Activated T-cell treated with anti-CD3 and anti-CD28 coated beads, Interleukin-2, amount 50 U/mL, for 24 hours (primary cell): Measurements from ENCODE around the gene TTC17.
"Not testable (repeated sequence)": the region's sequence is repeated elsewhere in the genome, so short reads cannot be mapped to it uniquely, and the experiment has no call there.

ENCODE experiments used
- DNase-seq: peaks from one replicate; pipeline ENCODE4 v3.0.0-alpha.2; 2020
- H3K27ac Mint-ChIP-seq: 2 replicates; pipeline ENCODE4 v1.8.0; 2020; ENCODE audit warnings: mild to moderate bottlenecking, mixed read lengths
- H3K27me3 Mint-ChIP-seq: 2 replicates; pipeline ENCODE4 v1.8.0; 2020; ENCODE audit warnings: mixed read lengths
- H3K36me3 Mint-ChIP-seq: 2 replicates; pipeline ENCODE4 v1.8.0; 2020; ENCODE audit warnings: low read depth, mixed read lengths
- H3K4me1 Mint-ChIP-seq: 2 replicates; pipeline ENCODE4 v1.8.0; 2020; ENCODE audit warnings: low read depth, mixed read lengths
- H3K4me3 Mint-ChIP-seq: 2 replicates; pipeline ENCODE4 v1.8.0; 2020; ENCODE audit warnings: mild to moderate bottlenecking, moderate library complexity, mixed read lengths
- H3K9me3 Mint-ChIP-seq: 2 replicates; pipeline ENCODE4 v1.8.0; 2020; ENCODE audit warnings: mixed read lengths

TTC17 gene

GRCh38 chr11:43401811-43402210 is 43.1 kb downstream of the TTC17 start:
- Mint-ChIP-seq H3K36me3 (peaks cover 95% of the 10 kb centered on the region), H3K4me1 (peaks cover 58% of the 10 kb centered on the region)
- not testable (repeated sequence) for DNase-seq, H3K4me3 Mint-ChIP-seq, H3K9me3 Mint-ChIP-seq, H3K27me3 Mint-ChIP-seq, H3K27ac Mint-ChIP-seq

- DNase-seq: no peak
- Mint-ChIP-seq H3K4me3 (no peak overlapping the region), H3K9me3 (no peaks in the 10 kb centered on the region), H3K36me3 (peaks cover 93% of the 10 kb centered on the region), H3K4me1 (peaks cover 41% of the 10 kb centered on the region), H3K27me3 (no peaks in the 10 kb centered on the region), H3K27ac (peak overlapping the region; percentile 64)
These were observed 44.9 kb downstream of the TTC17 start for GRCh38 chr11:43403357-43404231.

GRCh38 chr11:43404406-43404805 is 45.7 kb downstream of the TTC17 start:
- DNase-seq: no peak
- Mint-ChIP-seq H3K27ac (peak overlapping the region; percentile 64), H3K36me3 (peaks cover 93% of the 10 kb centered on the region), H3K9me3 (no peaks in the 10 kb centered on the region), H3K27me3 (no peaks in the 10 kb centered on the region), H3K4me1 (peaks cover 32% of the 10 kb centered on the region), H3K4me3 (no peak overlapping the region)

GRCh38 chr11:43404836-43405479 is 46.2 kb downstream of the TTC17 start:
- no peaks in the 10 kb centered on the region for H3K27me3 Mint-ChIP-seq
- peaks cover 93% of the 10 kb centered on the region for H3K36me3 Mint-ChIP-seq
- no peak overlapping the region for H3K4me3 Mint-ChIP-seq
- no peak overlapping the region for H3K27ac Mint-ChIP-seq
- no peak for DNase-seq
- H3K4me1 Mint-ChIP-seq: peaks cover 27% of the 10 kb centered on the region
- no peaks in the 10 kb centered on the region for H3K9me3 Mint-ChIP-seq

- no peaks in the 10 kb centered on the region for H3K27me3 Mint-ChIP-seq
- H3K9me3 Mint-ChIP-seq: no peaks in the 10 kb centered on the region
- H3K4me1 Mint-ChIP-seq: peaks cover 19% of the 10 kb centered on the region
- no peak overlapping the region for H3K27ac Mint-ChIP-seq
- H3K36me3 Mint-ChIP-seq: peaks cover 88% of the 10 kb centered on the region
- no peak for DNase-seq
- H3K4me3 Mint-ChIP-seq: no peak overlapping the region
These were observed 49.6 kb downstream of the TTC17 start for GRCh38 chr11:43408277-43408676.

- H3K27me3 Mint-ChIP-seq: no peaks in the 10 kb centered on the region
- DNase-seq: no peak
- H3K9me3 Mint-ChIP-seq: no peaks in the 10 kb centered on the region
- H3K27ac Mint-ChIP-seq: no peak overlapping the region
- no peak overlapping the region for H3K4me3 Mint-ChIP-seq
- H3K36me3 Mint-ChIP-seq: peaks cover 89% of the 10 kb centered on the region
- H3K4me1 Mint-ChIP-seq: peaks cover 7% of the 10 kb centered on the region
These were observed 51.7 kb downstream of the TTC17 start for GRCh38 chr11:43410394-43410793.

GRCh38 chr11:43418197-43418596 is 59.5 kb downstream of the TTC17 start:
- Mint-ChIP-seq H3K27ac (no peak overlapping the region), H3K4me3 (no peak overlapping the region), H3K9me3 (no peaks in the 10 kb centered on the region), H3K4me1 (peaks cover 7% of the 10 kb centered on the region), H3K27me3 (no peaks in the 10 kb centered on the region), H3K36me3 (peaks cover 64% of the 10 kb centered on the region)
- no peak for DNase-seq

- Mint-ChIP-seq H3K9me3 (no peaks in the 10 kb centered on the region), H3K36me3 (peaks cover 52% of the 10 kb centered on the region), H3K27ac (no peak overlapping the region), H3K4me1 (peaks cover 2% of the 10 kb centered on the region), H3K4me3 (no peak overlapping the region), H3K27me3 (no peaks in the 10 kb centered on the region)
- no peak for DNase-seq
These were observed 60.7 kb downstream of the TTC17 start for GRCh38 chr11:43419460-43419859.

GRCh38 chr11:43427971-43428370 is 69.3 kb downstream of the TTC17 start:
- Mint-ChIP-seq H3K4me3 (no peak overlapping the region), H3K27me3 (no peaks in the 10 kb centered on the region), H3K36me3 (peaks cover 57% of the 10 kb centered on the region), H3K4me1 (peaks cover 6% of the 10 kb centered on the region), H3K9me3 (no peaks in the 10 kb centered on the region), H3K27ac (no peak overlapping the region)
- DNase-seq: no peak

- DNase-seq, H3K27ac Mint-ChIP-seq, H3K4me1 Mint-ChIP-seq, H3K4me3 Mint-ChIP-seq, H3K9me3 Mint-ChIP-seq, H3K27me3 Mint-ChIP-seq: not testable (repeated sequence)
- H3K36me3 Mint-ChIP-seq: peaks cover 70% of the 10 kb centered on the region
These were observed 72.2 kb downstream of the TTC17 start for GRCh38 chr11:43430916-43431315.

GRCh38 chr11:43434893-43435292 is 76.2 kb downstream of the TTC17 start:
- H3K4me3 Mint-ChIP-seq: no peak overlapping the region
- H3K4me1 Mint-ChIP-seq: no peaks in the 10 kb centered on the region
- DNase-seq: no peak
- peaks cover 81% of the 10 kb centered on the region for H3K36me3 Mint-ChIP-seq
- no peaks in the 10 kb centered on the region for H3K9me3 Mint-ChIP-seq
- H3K27ac Mint-ChIP-seq: no peak overlapping the region
- no peaks in the 10 kb centered on the region for H3K27me3 Mint-ChIP-seq

- no peak for DNase-seq
- H3K9me3 Mint-ChIP-seq: no peaks in the 10 kb centered on the region
- H3K27me3 Mint-ChIP-seq: no peaks in the 10 kb centered on the region
- H3K27ac Mint-ChIP-seq: no peak overlapping the region
- H3K4me3 Mint-ChIP-seq: no peak overlapping the region
- peaks cover 92% of the 10 kb centered on the region for H3K36me3 Mint-ChIP-seq
- no peaks in the 10 kb centered on the region for H3K4me1 Mint-ChIP-seq
These were observed 81.8 kb downstream of the TTC17 start for GRCh38 chr11:43440486-43440885.

- H3K27ac Mint-ChIP-seq: no peak overlapping the region
- H3K9me3 Mint-ChIP-seq: no peaks in the 10 kb centered on the region
- H3K36me3 Mint-ChIP-seq: peaks cover 94% of the 10 kb centered on the region
- peaks cover 9% of the 10 kb centered on the region for H3K4me1 Mint-ChIP-seq
- no peak overlapping the region for H3K4me3 Mint-ChIP-seq
- H3K27me3 Mint-ChIP-seq: no peaks in the 10 kb centered on the region
- DNase-seq: no peak
These were observed 85.1 kb downstream of the TTC17 start for GRCh38 chr11:43443811-43444210.

- H3K27ac Mint-ChIP-seq: peak overlapping the region; percentile 70
- H3K4me3 Mint-ChIP-seq: no peak overlapping the region
- no peak for DNase-seq
- H3K4me1 Mint-ChIP-seq: peaks cover 9% of the 10 kb centered on the region
- H3K36me3 Mint-ChIP-seq: peaks cover 94% of the 10 kb centered on the region
- no peaks in the 10 kb centered on the region for H3K9me3 Mint-ChIP-seq
- H3K27me3 Mint-ChIP-seq: no peaks in the 10 kb centered on the region
These were observed 88.4 kb downstream of the TTC17 start for GRCh38 chr11:43447151-43447550.

GRCh38 chr11:43458486-43458885 is 99.8 kb downstream of the TTC17 start:
- no peak for DNase-seq
- Mint-ChIP-seq H3K9me3 (peaks cover 16% of the 10 kb centered on the region), H3K4me1 (no peaks in the 10 kb centered on the region), H3K27me3 (no peaks in the 10 kb centered on the region), H3K27ac (no peak overlapping the region), H3K36me3 (peaks cover 91% of the 10 kb centered on the region), H3K4me3 (no peak overlapping the region)
